Measurements from ENCODE around the gene DNAH1.

The DNAH1 gene

DNA sequence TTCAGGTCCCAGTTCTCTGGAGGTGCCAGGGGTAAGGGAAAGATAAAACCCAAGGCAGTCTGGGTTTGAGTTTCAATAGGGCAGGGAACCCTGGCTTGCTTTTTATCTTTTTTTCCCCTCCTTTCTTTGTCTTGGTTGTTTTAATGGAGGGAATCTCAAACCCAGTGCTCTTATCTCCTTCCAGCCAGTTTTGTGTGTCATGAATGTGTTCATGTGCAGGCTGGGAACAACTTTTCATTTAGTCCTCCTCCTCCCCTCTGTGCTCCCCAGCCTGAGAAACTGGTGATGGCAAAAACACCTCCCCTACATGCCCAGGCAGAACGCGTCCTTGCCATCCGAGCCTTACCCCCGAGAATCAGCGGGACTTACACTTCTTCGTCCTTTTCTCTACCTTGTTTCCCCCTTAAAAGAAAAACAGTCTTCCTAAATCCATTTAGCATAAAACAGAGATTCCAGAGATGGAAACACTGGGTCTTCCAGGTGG, 117.9 kb downstream of the DNAH1 start:
- no peak for DNase-seq (ENCODE audit: low read depth in 2 of 2)

DNA sequence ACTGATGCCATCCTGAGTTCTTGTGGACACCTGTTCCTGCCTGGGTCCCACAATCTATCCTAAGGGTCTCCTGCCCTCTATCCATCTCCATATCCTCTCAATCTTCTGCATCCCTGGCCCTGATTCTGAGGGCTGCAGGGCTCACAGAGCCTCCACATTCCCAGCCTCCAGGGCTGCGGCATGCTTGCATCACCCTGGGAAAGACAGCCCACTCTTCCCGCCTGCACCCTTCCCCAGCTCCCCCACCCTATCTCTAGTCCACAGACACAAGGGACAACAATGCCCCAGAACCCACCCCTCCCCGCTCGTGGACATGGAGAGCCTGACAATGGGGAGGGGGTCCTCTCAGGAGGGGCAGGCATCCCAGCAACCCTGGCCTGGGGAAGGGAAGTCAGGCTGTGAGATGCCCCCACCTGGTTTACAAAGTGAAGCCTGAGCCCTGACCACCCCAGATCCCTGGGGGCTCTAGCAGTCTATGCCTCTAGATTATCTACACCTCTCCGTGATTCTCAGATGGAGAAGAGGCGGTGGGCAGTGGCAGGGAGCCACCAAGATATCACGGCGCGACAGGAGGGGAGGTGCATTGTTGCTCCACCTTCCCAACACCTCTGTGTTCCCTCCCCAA, 118.5 kb downstream of the DNAH1 start:
- DNase-seq (ENCODE audit: low read depth in 2 of 2) = no peak

DNA sequence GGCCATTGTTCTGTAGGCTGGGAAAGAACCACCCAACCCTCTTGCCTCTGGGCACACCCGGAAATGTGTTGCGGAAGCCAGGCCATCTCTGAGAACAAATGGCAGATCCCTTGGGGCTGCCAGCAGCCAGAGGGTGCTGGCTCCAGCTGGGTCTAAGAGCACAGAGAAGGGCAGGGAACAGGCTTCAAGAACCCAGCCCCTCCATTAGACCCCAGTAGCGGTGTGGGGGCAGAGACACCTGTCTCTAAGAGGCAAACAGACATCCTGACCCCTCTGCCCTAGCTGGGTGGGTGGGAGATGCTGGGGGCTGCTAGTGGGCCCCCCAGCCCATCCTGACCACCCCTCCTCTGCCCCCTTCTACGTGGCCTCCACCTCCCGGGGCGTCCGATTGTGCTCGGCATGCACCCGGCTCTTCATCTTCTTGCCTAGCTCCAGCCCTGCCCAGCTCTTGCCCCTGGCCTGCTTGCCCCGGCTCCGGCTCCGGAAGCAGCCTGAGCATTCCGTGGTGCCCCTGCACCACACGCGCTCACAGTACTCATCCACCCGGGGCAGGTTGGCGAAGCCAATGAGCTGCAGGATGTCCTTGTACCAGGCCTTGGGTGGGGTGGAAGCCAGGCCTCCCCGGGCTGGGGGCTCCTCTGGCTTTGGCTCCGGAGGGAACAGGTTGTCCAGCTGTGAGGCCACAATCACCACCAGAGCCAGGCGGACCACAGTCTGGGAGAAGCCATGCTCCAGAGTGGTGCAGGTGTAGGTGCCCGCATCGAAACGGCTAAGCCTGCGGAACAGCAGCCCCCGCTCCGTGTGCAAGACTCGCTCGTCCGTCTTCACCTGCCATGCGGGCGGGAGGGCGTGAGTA, 119.4 kb downstream of the DNAH1 start:
- DNase-seq (ENCODE audit: low read depth in 2 of 2) = no peak

DNA sequence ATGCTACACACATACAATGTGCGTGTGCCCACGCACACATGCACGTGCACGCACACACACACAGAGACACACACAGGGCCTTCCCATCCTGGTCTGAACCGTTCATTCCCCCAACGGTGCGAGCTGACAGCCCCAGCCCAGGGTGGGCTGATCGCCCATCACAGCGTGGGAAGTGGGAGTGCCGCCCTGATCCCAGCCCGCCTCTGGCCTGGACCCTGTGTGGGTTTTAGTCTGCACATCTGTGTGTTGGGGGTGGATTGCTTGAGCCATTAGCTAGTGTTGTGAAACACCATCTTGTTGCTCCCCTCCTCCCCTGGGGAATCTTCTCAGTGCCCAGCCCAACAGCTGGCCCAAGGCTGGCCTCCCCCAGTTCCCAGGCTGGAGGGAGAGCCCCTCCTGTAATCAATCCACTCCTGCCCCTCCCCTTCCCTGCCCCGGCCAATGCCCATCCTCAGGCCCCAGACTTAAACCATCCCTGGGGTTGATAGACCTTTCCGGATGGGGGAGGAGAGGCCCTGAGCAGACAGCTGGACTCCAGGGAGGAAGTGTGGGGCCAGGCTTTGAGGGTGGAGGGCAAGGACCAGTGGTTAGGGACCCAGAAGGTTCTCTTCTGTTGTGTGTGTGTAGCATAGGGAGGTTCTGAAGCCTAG, 120.5 kb downstream of the DNAH1 start:
- no peak for DNase-seq (ENCODE audit: low read depth in 2 of 2)

DNA sequence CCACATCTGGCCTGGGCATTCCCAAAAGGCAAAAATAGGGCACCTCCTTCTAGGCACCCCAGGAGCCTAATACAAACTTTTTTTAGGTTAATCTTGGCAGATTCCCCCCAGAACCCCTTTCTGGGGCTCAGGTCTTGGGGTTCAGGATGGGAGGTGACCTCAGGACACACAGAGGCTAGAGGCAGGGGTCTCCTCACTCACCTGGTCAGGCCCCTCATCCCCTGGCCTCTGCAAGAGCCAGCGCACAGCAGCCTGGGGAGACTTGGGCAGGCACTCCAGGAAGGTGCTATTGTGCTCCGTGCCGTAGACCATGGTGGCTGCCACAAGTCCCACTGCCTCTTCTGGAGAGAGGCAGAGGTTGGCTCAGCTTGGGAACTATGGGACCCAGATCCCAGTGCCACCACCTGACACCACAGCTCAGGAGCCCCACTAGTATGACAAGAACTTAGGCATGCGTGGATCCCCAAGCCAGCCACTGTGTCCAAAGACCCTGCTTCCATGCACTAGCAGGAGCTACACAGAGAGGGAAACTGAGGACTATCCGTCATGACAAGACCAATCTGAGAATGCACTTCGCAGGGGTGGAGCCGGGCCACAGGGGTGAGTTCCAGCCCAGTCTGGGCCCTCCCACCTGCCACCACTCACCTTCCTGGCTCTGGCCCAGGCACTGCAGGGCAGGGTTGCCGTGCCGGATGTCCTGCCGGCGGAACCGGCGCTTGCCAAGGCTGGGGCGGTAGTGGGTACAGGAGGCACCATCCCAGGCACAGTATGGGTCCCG, 121.4 kb downstream of the DNAH1 start:
- no peak for DNase-seq (ENCODE audit: low read depth in 2 of 2)

DNA sequence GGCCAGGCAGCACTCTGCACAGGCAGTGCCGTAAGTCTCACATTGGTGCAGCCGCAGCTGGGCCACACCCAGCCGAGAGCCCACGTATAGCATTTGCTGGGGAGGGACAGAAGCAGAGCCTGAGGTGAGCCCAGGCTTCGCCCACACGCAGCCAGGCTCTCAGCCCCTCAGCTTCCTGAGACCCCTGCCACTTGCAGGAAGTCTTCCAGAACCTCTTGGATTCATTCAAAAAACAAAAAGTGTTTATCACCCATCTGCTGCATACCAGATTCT, 121.9 kb downstream of the DNAH1 start:
- no peak for DNase-seq (ENCODE audit: low read depth in 2 of 2)

DNA sequence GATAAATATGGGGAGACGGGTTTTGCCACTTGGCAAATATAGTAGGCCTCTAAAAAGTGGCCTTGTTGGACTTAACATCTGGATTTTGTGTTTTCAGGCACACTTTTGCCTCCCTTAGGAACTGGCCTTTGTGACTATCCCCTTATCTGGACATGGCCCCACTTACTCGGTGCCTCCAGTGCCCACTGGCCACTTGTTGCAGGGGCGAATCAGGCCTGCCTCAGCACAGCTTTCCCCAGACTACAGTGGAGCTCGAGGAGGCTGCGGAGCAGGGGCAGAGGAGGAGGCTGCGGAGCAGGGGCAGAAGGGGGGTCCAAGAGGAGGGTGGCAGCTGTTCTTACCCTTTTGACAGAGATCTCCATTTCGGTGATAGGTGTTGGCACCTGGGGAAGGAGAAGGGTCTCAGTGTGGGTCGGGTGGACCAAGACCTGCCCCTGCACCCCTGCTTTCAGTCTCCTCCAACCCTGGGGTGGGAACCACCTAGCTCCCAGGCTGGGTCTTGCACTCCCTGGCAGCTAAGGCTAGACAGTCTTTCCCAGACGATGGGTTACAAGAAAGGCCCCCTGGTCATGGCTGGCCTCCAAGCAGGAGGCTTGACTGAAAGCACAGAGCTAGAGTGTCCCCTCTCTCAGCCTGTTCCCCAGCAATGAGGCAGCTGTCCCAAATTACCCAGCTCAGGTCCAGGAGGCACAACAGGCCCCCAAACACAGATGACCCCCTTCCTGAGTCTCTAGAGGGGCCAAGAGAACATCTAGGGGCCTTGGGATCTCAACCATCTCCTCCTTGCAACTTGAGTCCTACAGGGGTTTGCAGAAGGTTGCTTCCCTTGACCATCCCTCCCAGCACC, 122.7 kb downstream of the DNAH1 start:
- no peak for DNase-seq (ENCODE audit: low read depth in 2 of 2)

DNA sequence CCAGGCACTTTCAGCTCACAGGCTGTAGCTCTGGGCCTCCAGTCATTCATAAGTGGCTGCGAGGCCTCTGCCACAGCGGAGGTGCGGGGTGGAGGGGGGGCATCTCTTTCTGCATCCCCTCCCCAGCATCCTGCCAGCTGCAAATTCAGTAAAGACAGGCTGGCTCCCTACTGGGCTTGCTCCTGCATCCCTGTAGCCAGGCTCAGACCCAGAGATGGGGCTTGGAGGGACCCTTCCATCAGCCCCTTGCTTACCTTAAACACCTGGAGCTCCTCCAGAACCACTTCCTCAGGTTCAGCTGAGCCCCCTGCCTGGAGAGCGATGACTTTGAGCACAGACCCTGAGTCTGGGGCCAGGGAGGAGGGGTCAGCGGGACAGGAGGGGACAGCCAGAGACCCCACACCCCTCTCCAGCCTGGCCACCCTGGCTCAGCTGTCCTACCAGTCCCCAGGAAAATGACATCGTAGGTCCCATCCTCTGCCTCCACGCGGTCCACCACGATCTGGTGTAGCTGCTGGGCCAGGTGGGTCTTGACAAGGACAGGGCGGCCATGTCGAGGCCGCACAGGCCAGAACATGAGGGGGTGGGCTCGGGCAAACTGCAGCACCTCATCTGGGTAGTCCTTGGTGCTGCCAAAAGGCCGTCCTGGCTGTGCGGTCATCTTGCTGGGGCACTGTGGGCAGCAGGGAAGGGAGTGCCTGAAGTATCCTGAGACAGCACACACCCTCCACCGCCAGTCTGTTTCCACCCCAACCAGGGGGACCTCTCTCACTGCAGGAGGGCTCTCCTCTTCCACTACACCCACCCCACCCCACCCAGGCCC, 123.5 kb downstream of the DNAH1 start:
- DNase-seq (ENCODE audit: low read depth in 2 of 2) = no peak

DNA sequence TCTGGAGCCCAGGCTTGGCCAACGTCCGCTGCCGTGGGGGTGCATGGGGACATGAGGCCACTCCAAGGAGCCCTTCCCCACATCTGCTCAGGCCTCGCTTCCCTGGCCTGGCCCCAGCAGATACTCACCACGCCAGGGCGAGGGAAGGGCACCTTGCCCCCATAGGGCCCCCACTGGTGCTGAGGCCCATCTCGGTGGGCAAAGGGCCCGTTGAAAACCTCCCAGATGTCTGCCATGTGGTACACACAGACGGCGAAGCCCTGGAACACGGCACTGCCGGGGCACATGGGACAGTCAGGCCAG, 124.1 kb downstream of the DNAH1 start:
- DNase-seq (ENCODE audit: low read depth in 2 of 2) = no peak

DNA sequence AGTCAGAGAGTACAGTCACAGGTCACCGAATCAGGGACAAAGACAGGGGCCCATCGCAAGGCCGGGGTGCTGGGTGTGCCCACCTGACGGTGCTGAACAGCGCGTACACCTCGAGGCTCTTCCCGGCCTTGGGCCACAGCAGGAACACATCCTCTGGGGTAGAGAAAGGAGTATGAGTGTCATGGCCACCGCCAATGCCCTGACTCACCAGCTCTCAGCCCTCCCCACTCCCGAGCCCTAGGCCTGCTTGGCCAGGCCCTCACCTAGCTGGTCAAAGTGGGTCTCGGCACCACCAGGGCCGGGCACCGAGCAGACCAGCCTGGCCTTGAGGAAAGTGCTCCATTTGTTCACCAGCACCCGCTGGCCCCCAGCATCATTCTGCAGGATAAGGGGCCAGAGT, 124.6 kb downstream of the DNAH1 start:
- DNase-seq (ENCODE audit: low read depth in 2 of 2) = no peak

DNA sequence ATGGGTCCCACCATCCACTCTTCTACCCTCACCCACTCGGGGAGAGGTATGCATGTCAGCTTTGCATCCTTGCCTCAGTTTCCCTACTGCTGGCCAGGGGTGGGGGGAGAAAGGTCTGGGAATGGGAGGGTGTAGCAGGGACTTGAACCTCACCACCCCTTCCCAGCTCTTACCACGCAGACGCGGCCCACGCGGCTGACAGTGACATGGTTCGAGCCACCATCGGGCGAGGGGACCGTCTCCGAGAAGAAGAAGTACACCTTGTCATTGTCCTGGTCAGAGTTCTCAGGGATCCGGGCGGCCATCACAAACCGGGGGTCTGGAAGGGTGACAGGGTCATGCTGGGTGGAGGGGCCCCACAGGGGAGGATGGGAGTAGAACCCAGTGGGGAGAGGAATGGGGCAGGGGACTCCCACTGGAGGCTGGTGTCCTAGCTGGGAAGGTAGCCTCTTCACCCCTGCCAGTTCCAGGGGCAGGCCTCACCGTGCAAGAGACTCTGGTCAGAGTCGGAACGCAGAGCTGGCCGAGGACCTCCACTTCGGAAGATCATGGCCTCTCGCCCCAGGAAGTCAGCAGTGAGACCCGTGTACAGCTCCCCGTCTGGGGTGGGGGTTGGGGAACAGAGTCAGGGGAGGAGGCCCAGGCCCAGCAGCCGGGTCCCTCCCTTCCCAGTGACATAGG, 125.1 kb downstream of the DNAH1 start:
- no peak for DNase-seq (ENCODE audit: low read depth in 2 of 2)

DNA sequence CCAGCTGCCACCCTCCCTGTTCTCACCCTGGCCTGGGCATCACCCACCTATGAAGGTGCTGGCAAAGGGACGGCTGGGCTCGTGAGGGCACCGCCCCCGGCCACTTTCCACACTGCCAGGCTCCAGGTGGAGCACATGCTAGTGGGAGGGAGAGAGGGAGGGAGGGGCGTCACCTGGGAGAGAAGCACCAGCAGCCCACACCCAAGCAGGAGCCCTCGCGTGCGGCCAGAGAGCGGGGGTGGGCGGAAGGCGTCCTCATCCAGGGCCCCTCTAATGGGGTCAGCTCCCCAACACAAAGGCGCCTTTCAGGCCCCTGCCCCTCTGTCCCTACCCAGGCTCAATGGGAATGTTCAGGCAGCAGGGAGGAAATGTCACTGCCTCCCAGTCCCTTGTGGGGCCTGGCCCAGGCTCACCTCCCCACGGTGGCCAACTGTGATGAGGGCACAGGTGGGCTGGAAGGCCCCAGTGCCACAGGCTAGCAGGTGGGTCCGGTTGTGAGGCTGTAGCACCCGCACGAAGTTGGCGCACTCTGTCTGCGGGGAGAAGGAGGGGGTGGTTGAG, 125.7 kb downstream of the DNAH1 start:
- DNase-seq (ENCODE audit: low read depth in 2 of 2) = no peak

DNA sequence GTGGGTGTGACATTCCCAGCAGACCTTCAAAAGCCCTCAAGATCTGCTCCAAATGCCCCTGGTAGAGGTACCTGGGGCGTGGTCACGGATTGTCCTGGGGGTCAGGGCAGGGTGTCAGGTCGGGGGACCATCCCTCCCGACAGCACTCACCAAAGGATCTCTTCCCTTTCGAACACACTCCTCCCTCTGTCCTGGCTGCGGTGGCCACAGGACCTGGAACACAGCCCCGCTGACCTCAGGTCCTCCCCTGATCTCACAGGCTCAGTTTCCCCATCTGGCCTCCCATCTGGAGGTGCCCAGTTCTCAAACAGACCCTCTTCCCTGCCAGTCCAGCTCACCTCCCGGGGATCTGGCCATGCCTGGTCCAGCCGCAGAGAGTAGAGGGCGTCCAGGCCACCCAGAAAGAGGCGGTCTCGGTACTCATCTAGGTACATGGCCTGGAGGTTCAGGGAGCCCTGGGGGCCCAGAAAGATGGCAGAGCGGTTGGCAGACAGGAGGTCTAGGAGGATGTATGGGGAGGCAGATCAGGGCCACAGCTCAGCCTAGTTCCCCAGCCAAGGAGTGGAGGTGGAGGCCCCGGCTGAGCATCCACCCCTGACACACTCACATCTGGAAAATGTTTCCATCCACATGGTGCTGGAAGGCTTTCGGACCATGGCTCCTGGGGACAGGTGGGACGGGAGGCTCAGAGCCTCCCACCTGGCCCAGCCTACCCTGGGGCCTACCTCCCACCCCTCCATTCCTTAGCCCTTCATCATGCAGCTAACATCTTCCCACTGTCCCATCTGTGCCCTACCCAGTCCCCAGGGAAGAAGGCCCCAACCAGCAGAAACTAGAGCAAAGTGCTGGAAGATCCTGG, 126.5 kb downstream of the DNAH1 start:
- DNase-seq (ENCODE audit: low read depth in 2 of 2) = no peak

DNA sequence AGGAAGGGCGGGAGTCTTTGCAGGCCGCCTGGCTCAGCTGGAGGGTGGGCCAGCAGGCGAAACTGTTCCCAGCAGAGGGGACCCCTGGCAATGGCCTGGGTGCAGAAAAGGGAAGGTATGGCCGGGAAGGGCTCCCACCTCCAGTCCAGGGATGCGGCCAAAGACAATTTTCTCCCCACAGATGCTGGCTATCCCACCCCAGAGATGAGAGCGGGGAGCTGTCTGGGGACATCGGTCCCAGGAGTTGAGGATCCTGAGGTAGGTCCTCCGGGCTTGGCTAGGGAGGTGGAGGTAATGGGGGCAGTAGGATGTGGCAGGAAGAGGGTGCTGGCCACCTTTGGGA, 127.1 kb downstream of the DNAH1 start:
- DNase-seq (ENCODE audit: low read depth in 2 of 2) = no peak

DNA sequence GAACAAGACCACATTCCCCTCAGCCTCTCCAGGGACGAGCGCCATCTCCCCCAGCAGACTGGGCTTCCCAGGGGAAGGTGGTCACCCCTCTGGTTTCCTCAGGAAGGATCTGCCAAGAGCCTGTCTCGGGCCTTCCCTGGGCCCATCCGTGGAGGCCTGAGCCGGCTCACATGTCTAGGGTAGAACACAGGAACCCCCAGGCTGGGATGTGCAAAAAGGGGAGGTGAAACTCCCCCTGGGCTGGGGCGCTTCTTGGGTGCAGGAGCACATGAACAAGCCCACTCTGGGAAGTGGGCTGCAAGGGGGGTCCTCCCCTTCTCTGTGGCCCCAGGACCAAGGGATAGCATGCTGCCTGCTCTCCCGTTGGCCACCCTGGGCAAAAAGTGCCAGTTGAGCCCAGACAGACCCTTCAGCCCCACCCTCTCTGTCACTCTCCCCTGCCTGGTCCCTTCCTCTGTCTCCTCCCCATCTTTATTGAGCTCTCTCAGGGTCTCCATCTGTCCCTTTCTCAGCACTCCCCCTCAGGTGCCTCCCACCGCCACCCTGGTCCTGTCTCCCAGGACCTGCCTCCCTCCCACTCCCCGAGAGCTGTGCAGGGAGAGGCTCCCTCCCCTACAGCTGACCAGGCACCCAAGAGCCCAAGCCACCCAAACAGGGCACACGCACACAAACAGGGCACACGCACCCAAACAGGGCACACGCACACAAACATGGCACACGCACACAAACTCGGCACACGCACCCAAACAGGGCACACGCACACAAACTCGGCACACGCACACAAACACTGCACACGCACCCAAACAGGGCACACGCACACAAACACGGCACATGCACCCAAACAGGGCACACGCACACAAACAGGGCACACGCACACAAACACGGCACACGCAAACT, 127.9 kb downstream of the DNAH1 start:
- no peak for DNase-seq (ENCODE audit: low read depth in 2 of 2)

DNA sequence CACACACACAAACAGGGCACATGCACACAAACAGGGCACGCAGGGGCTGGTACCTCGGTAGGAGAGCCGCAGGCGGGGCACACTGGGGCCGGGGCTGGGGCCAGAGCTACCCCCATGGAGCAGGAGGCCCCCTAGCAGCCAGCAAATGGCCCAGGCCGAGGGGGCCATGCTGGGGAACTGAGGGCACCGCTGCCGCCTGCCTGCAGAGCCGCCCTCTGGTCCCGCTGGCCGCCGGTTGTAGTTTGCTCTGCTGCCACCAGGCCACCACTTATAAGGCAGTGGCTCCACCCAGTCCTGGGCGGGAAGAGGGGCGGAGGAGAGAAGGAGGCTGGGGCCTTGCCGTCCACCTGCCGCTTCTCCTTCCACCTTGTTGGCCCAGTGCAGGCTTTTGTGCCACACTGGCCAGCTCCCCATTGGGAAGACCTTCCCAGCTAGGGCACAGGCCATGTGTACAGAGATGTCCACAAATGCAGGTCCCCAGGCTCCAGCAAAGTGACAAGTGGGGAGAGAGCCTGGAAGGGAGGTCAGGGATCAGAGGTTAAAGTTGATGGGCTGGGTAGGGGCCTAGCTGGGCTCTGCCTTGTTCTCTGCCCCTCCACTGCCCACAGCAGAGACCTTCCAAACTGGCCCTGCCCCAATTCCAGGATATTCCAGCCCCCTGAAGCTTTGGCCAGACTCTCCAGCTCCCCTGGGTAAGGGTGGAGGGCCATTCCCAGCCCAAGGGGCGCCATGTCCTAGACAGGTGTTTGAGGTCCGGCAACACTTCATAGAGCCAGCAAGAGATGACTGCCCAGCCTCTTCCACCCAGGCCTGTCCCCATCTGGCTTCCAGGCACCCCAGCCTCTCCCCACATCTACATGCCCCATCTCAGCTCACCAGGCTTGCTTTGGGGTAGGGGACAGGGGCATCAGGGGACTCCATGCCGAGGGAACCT, 129.0 kb downstream of the DNAH1 start, which contains the start of gene SEMA3G:
SEMA3G (minus strand) TSS at position 244 of the 934 bp plus-strand sequence; CDS start at position 168, 76 bp downstream.
- peak; percentile 18 to 52 for DNase-seq (ENCODE audit: low read depth in 2 of 2)

DNA sequence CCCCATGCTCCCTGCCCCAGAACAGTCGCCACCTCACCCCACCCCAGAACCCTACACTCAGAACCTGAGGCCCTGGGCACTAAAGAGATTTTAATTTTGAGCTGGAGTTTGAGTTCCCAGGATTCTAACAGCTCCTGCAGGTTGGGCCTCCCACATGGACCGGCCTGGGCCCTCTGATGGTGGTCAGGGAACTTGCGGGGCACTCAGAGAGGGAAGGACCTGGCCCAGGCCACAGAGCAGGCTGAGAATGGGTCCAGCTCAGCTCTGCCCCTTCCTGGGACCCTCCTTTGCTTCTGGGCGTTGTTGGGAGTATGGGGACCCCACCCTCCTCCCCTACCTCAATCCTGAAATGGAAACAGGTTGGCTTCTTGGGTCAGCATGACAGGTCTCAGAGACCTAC, 129.9 kb downstream of the DNAH1 start:
- no peak for DNase-seq (ENCODE audit: low read depth in 2 of 2)

All from stimulated activated CD8-positive, alpha-beta memory T cell treated with anti-CD3 and anti-CD28 coated beads, Interleukin-7, amount 100 ng/mL, for 4 hours (primary cell).